Heart right ventricle (tissue), 16 donors: ENCODE measurements around the gene LDAH. TPM values are rescaled to one million over a fixed set of nuclear protein-coding genes. Genes with fewer than 3 reads are reported as not detected.

Source experiments
- ATAC-seq, 8 donors: fragments of 200-7000 bp; cut with Tn5 transposase; one replicate each; pipeline ENCODE4 v1.9.1; 2020; ENCODE audit warnings: mild to moderate bottlenecking in 8 of 8, moderate library complexity in 8 of 8, moderate number of reproducible peaks in 1 of 8
- DNase-seq, 2 donors: peaks; one replicate each; pipeline ENCODE4 v3.0.0-alpha.2; 2020
- H3K27ac ChIP-seq, 10 donors: fragments of 200-600 bp; sonication (generic) in 2 of 10; one replicate each; pipeline versions ENCODE4 v1.5.0 to v1.8.0; 2020 to 2022; ENCODE audit warnings: mild to moderate bottlenecking in 3 of 10
- H3K27me3 ChIP-seq, 7 donors: fragments of 200-600 bp; one replicate each; pipeline ENCODE4 v1.8.0; 2021 to 2022; ENCODE audit warnings: mild to moderate bottlenecking in 2 of 7
- H3K36me3 ChIP-seq, 9 donors: fragments of 200-600 bp; sonication (generic) in 1 of 9; one replicate each; pipeline versions ENCODE4 v1.5.0 to v1.8.0; 2020 to 2022; ENCODE audit warnings: mild to moderate bottlenecking in 2 of 9
- H3K4me1 ChIP-seq, 9 donors: fragments of 200-600 bp; sonication (generic) in 1 of 9; one replicate each; pipeline versions ENCODE4 v1.5.0 to v1.8.0; 2020 to 2022; ENCODE audit warnings: mild to moderate bottlenecking in 4 of 9
- H3K4me3 ChIP-seq, 10 donors: fragments of 200-600 bp; sonication (generic) in 2 of 10; one replicate each; pipeline versions ENCODE4 v1.5.0 to v1.8.0; 2020 to 2022; ENCODE audit warnings: mild to moderate bottlenecking in 7 of 10, moderate library complexity in 2 of 10
- H3K9me3 ChIP-seq, 11 donors: fragments of 200-600 bp in 10 of 11; sonication (generic) in 2 of 11; one replicate each; pipeline versions ENCODE4 v1.5.0 to v1.8.0; 2013 to 2022; ENCODE audit warnings: mild to moderate bottlenecking in 2 of 11, control low read depth in 1 of 11, moderate library complexity in 1 of 11
- WGBS, 2 donors: extraction: QIAGEN DNeasy Blood & Tissue Kit; methylation state at CpG; one replicate each; pipeline ENCODE4 v1.1.7; 2013; ENCODE audit warnings: inconsistent platforms in 1 of 2; 5-methylcytosine and 5-hydroxymethylcytosine counted together
- intact Hi-C, 10 donors: fragments of 100-400 bp; cut with DNase I; formaldehyde crosslinking; loops; one replicate each; pipeline versions ENCODE4 v1.11.1 to v1.14.2; 2022
- polyA plus RNA-seq, 2 donors: library from polyadenylated mRNA; stranded (reverse); fragments of 200-250 nt; gene quantifications; one replicate each; pipeline ENCODE4 v1.2.3, GENCODE V29; 2013
- total RNA-seq, 10 donors: library from RNA; stranded (reverse); fragmentation: NEBNext Ultra II Directional in 3 of 10; extraction: Animal tissue kit (Norgen Biotek cat#: 25700) in 3 of 10; gene quantifications; one replicate each; pipeline versions ENCODE4 v1.2.1 to v1.2.4, GENCODE V29; 2021 to 2023
- TF ChIP-seq, protein P1 (sequence below), 9 donors: fragments of 200-600 bp; sonication (generic) in 2 of 9; IDR thresholded peaks; one replicate each; pipeline versions ENCODE4 v1.5.0 to v1.8.0; 2021 to 2022; ENCODE audit warnings: antibody characterized with exemption in 9 of 9, mild to moderate bottlenecking in 5 of 9, moderate library complexity in 1 of 9
- donor health status: Arrhythmogenic right ventricular cardiomyopathy.
- donor health status: ischemic (EF 13 %, LVEDD 7.1; RV severe dilation, severe dysfunction).
- donor health status: healthy with polysubstance abuse.
- donor health status: DM: no; HTN: yes; CAD: no.
- donor health status: DM: no; HTN: no; CAD: no.
- donor health status: ischemic (EF 25% LVEDD 6.9; RV normal size, moderate dysfunction).
- donor health status: ischemic (EF 25% LVEDD 5.7; RV mildly dilated, moderate dysfunction).
- donor health status: healthy.
- donor health status: DM: yes; HTN: yes; CAD: no.
- donor health status: Ischemic cardiomyopathy.
- donor health status: ischemic (EF 35%, LVEDD 5.7; RV mildly dilated, moderate dysfunction).
- donor health status: nonischemic (EF 11% LVEDD 7.7; RV severe dilation, severe dysfunction).
- donor health status: DM: yes; HTN: yes; CAD: no.
- donor health status: PGD.
- donor health status: ischemic (EF 29% LVEDD 5.4; RV normal size, mild dysfunction).
- donor health status: nonischemic (EF 23%, LVEDD 6.1; RV moderate dilation, normal function).

The LDAH gene
- total and polyA plus RNA-seq, 12 donors: 1.5 to 11.3 (median 5.4) TPM

DNA sequence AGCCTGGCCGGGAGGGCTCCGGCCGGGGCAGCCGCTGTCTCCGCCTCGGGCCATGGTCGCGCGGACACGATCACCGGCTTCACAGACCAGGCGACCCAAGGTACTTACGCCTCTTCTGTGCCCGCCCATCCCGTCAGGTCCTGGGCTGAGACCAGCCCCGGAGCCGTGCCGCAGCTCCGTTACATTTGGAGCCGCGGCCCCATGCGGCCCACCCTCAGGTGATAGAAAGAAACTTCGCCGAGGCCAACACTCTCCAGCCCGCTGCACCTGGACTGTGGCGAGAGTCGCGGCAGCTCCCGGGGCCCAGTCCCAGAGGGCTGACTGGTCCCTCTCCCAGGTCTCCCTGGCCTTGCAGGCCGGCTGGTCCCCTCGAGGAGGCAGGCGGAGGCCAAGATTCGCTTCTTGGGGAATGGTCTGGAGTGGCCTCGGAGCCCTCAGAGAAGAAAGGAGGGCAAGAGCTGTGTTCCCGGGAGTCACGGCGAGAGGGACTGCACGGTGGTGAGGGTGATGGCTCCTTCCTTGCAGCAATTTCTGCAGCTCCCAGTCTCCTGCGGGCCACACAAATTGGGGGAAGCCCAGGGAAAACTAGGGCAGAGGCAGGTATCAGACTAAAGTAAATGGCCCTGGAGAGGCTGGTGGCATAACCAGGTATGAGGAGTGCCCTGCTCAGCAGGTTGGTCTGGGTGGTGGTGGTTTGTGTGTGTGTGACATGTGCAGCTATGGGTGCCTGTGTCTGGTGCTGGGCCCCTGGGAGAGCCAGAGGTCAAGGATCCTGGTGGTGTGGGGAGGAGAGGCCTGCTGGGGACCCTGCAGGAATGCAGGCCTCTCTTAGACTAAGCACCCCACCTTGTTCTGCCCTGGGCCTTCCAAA is 155.1 kb downstream of the LDAH start:
- intact Hi-C loops: loop anchor here in 3 of 10 donors (10.0 kb wide), 2 partner anchors 157 to 447 kb away; partner anchors contain the start of gene LDAH (in 1 of the 3)
- H3K27ac ChIP-seq: peak overlapping the region in 3 of 10 donors; percentile 10 to 44 (median 39)

DNA sequence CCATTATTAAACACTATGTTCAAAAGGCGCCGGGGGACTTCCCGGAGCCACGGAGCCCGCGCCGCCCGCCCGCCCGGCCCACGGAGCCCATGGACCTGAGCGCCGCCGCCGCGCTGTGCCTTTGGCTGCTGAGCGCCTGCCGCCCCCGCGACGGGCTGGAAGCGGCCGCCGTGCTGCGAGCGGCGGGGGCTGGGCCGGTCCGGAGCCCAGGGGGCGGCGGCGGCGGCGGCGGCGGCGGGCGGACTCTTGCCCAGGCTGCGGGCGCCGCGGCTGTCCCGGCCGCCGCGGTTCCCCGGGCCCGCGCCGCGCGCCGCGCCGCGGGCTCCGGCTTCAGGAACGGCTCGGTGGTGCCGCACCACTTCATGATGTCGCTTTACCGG is 155.8 kb downstream of the LDAH start:
- H3K9me3 ChIP-seq: no peaks in the 10 kb centered on the region
- H3K36me3 ChIP-seq: no peaks in the 10 kb centered on the region
- ATAC-seq (peak in 4 of 8 donors; percentile 13 to 36 (median 27)), DNase-seq (no peak)
- intact Hi-C loops: loop anchor here in 3 of 10 donors (10.0 kb wide), 2 partner anchors 158 to 448 kb away; partner anchors contain the start of gene LDAH (in 1 of the 3)
- TF ChIP-seq, protein P1, sequence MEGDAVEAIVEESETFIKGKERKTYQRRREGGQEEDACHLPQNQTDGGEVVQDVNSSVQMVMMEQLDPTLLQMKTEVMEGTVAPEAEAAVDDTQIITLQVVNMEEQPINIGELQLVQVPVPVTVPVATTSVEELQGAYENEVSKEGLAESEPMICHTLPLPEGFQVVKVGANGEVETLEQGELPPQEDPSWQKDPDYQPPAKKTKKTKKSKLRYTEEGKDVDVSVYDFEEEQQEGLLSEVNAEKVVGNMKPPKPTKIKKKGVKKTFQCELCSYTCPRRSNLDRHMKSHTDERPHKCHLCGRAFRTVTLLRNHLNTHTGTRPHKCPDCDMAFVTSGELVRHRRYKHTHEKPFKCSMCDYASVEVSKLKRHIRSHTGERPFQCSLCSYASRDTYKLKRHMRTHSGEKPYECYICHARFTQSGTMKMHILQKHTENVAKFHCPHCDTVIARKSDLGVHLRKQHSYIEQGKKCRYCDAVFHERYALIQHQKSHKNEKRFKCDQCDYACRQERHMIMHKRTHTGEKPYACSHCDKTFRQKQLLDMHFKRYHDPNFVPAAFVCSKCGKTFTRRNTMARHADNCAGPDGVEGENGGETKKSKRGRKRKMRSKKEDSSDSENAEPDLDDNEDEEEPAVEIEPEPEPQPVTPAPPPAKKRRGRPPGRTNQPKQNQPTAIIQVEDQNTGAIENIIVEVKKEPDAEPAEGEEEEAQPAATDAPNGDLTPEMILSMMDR (IDR thresholded peaks at IDR 0.05): peak in 2 of 9 donors; percentile 3 to 4
- WGBS, 2 donors: 0 to 1% methylated on average over 25 to 62 of the region's 62 CpGs
- peak overlapping the region in 2 of 10 donors; percentile 39 to 44 for H3K27ac ChIP-seq
- H3K27me3 ChIP-seq: peaks cover 38 to 98% (median 97%) of the 10 kb centered on the region in 7 donors
- H3K4me3 ChIP-seq: peak overlapping the region; percentile 18 to 57 (median 51)
- peaks cover 0 to 34% (median 20%) of the 10 kb centered on the region in 9 donors for H3K4me1 ChIP-seq

More for the DNA sequence above, 155.1 kb downstream of the LDAH start:
- WGBS, 2 donors: 23 to 27% methylated on average over 37 to 39 of the region's 39 CpGs
- H3K4me3 ChIP-seq: peak overlapping the region; percentile 18 to 57 (median 51)
- TF ChIP-seq, protein P1 (IDR thresholded peaks at IDR 0.05): no peak
- H3K27me3 ChIP-seq: peaks cover 39 to 98% (median 97%) of the 10 kb centered on the region in 7 donors
- peaks cover 0 to 37% (median 20%) of the 10 kb centered on the region in 9 donors for H3K4me1 ChIP-seq
- H3K9me3 ChIP-seq: no peaks in the 10 kb centered on the region
- DNase-seq: no peak
- H3K36me3 ChIP-seq: no peaks in the 10 kb centered on the region
- ATAC-seq: no peak

DNA sequence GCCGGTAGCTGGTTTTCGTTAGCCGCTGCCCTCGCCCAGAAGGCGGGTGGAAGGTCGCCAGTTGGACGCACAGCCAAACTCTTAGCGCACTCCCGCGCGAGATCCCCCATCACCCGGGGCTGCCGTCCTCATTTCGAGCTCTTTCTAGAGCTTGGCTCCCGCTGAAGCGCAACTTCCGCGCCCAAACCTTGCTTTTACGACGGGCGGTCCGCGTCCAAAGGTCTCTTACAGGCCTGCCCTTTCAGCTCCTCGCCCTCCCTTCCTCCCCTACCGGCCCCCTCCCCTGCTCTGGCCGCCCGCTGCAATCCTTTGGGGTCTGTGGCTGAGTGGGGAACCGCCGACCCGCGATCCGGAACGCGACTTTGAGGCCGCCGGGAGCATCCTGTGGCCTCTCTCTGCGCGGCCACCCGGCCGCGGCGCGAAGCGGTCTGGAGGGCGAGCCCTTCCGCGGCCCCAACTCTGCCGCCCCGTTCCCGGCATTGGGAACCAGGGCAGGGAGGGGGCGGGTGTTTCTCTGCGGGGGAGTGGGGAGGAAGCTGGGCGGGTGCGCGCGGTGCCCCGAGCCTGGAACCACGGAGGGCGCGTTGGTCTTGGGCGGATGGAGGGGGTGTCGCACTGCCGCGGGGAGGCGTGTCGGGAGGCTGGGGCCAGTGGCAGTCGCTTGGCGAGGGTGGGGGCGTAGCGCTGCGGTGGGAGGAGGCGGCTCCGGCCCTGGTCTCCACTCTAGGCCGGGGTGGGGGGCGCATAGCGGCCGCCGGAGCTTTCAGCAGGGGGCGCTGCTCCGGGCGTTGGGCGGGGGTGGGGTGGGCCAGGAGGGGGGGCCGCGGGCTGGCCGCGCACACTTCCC is 156.4 kb downstream of the LDAH start, which contains the start of gene GDF7:
Gene GDF7, plus strand, starts transcription at position 841 of the 847 bp plus-strand sequence. CDS start 96 bp downstream, outside the sequence.
- Histone ChIP-seq H3K27me3 (peaks cover 38 to 98% (median 97%) of the 10 kb centered on the region in 7 donors), H3K4me3 (peak within 1 kb of the TSS; percentile 18 to 57 (median 51)), H3K9me3 (no peaks in the 10 kb centered on the region), H3K36me3 (no peaks in the 10 kb centered on the region), H3K27ac (peak within 1 kb of the TSS in 5 of 10 donors; percentile 10 to 46 (median 35)), H3K4me1 (peaks cover 0 to 31% (median 20%) of the 10 kb centered on the region in 9 donors)
- intact Hi-C loops: loop anchor here in 3 of 10 donors (10.0 kb wide), 2 partner anchors 158 to 448 kb away; partner anchors contain the start of gene LDAH (in 1 of the 3)
- ATAC-seq (peak; percentile 34 to 66 (median 45)), DNase-seq (peak; percentile 34 to 49)
- TF ChIP-seq, protein P1 (IDR thresholded peaks at IDR 0.05): peak in 7 of 9 donors; percentile 28 to 55 (median 44)
- WGBS, 2 donors: 1% methylated on average over 69 to 86 of the region's 86 CpGs
